ENCODE data around the gene PRELID3B.

DNA sequence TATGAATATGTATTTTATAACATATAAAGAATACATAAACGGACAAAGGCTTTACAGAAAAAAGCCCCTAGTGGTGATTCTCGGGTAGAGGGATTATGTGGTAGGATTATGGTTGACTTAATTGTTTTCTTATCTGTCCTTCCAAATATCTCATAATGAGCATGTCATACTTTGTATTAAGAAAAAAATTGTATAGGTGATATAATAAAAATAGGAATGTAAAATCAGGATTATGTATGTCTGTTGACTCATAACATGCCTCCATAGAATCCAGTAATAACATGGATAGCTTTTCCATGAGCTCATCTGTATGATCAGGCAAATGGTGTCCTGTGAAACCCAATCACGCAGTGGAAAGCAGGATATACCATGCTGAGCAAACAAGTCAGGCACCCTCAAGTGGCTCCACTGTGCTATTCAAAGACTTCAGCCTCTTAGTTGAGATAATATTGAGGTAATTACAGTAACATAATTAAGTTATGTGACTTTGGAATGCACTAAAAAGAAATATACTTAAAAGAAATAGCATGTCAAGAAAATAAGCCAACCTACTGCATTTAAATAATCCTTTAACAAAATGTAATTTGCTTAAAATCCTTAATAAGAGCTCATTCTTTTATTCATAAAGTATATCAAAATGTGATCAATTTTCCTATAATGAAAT is 39.6 kb upstream of the PRELID3B start:
- TF ChIP-seq CTCF (IDR thresholded peaks at IDR 0.05 in 2 of 3, conservative IDR thresholded peaks at IDR 0.05 in 1 of 3; ENCODE audit: borderline replicate concordance in 1 of 3, insufficient read depth in 1 of 3, low read depth in 2 of 3, low read length in 2 of 3) (peak in 2 of 3 experiments; percentile 51 to 53; a peak in 4 of 6 replicates), POLR2A (IDR thresholded peaks at IDR 0.05; ENCODE audit: borderline replicate concordance, extremely low read depth, insufficient read depth, insufficient read length) (no peak), REST (IDR thresholded peaks at IDR 0.05; ENCODE audit: low read depth) (no peak), CEBPB (IDR thresholded peaks at IDR 0.05; ENCODE audit: low read depth) (no peak), TCF7L2 (IDR thresholded peaks at IDR 0.05; ENCODE audit: borderline replicate concordance, extremely low read depth, insufficient read depth, insufficient read length) (no peak), RAD21 (IDR thresholded peaks at IDR 0.05; ENCODE audit: low read depth) (no peak), YY1 (IDR thresholded peaks at IDR 0.05; ENCODE audit: extremely low read depth, insufficient replicate concordance, low read depth, low read length) (no peak), EZH2 (IDR thresholded peaks at IDR 0.05) (no peak), POLR2AphosphoS5 (IDR thresholded peaks at IDR 0.05; ENCODE audit: low read depth, low read length) (no peak)
